Thyroid gland (tissue), 4 donors: ENCODE data around the gene CDK19.

Experiments
- CTCF ChIP-seq, 6 experiments: fragments of 200-600 bp in 3 of 6; fragments of 450-650 bp in 3 of 6; sonication (generic) in 3 of 6; IDR thresholded peaks; one replicate each; pipeline ENCODE4 v1.5.1; 2016 to 2019; ENCODE audit warnings: antibody characterized with exemption in 6 of 6, mild to moderate bottlenecking in 2 of 6, inconsistent platforms in 1 of 6, moderate library complexity in 1 of 6
- POLR2A ChIP-seq, 2 donors: fragments of 450-650 bp; IDR thresholded peaks; one replicate each; pipeline ENCODE4 v1.6.1; 2017; ENCODE audit warnings: antibody characterized with exemption in 2 of 2, mild to moderate bottlenecking in 2 of 2, moderate library complexity in 1 of 2

- TF ChIP-seq CTCF (IDR thresholded peaks at IDR 0.05) (no peak), POLR2A (IDR thresholded peaks at IDR 0.05) (no peak)
Observed at GRCh38 chr6:110617057-110617456, 198.2 kb downstream of the CDK19 start.
